H1 (cell line): ENCODE data around the gene CAST.

Source experiments
- MAFK ChIP-seq: IDR thresholded peaks from 2 replicates; pipeline ENCODE4 v1.6.1; 2012; ENCODE audit warnings: low read depth, mild to moderate bottlenecking, improper control_type of control experiment, low read length
- TF ChIP-seq, protein P1 (sequence below): IDR thresholded peaks from 2 replicates; pipeline ENCODE4 v1.6.1; 2011; ENCODE audit warnings: low read depth, mild to moderate bottlenecking, low read length; ENCODE audit not compliant: insufficient read depth

GRCh38 chr5:96736937-96737336, 74.8 kb downstream of the CAST start:
- no peak for TF ChIP-seq MAFK
- TF ChIP-seq, protein P1, sequence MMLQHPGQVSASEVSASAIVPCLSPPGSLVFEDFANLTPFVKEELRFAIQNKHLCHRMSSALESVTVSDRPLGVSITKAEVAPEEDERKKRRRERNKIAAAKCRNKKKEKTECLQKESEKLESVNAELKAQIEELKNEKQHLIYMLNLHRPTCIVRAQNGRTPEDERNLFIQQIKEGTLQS = no peak
